H1 (cell line): ENCODE results near the gene ZXDC. TPM values are rescaled to one million over a fixed set of nuclear protein-coding genes. Genes with fewer than 3 reads are reported as not detected.

ENCODE experiments used
- CTCF ChIA-PET: fragments of 300-600 bp; sonication (Branson Sonifier 250); formaldehyde crosslinking; loops from one replicate; lab custom pipeline; 2021; ENCODE audit not compliant: partially characterized antibody; lab: Charles Lee
- POLR2A ChIA-PET: fragments of 300-600 bp; sonication (Branson Sonifier 250); formaldehyde crosslinking; loops from one replicate; lab custom pipeline; 2021; ENCODE audit warnings: inconsistent platforms; ENCODE audit not compliant: partially characterized antibody; lab: Charles Lee
- DNase-seq, 2 experiments: peaks; one replicate each; pipeline versions ENCODE4 v3.0.0 to v3.0.0-alpha.2; 2010 to 2022; ENCODE audit warnings: low spot score in 2 of 2, low read depth in 1 of 2, mixed read lengths in 1 of 2
- FAIRE-seq: peaks from 2 replicates; lab custom pipeline; 2011; peaks lifted over from hg19 to GRCh38; lab: Jason Lieb, UNC
- H2AFZ ChIP-seq: 2 replicates; pipeline ENCODE4 v1.8.1; 2012; ENCODE audit warnings: low read length, inconsistent platforms
- H2AK5ac ChIP-seq: 2 replicates; pipeline ENCODE4 v1.6.1; 2013; ENCODE audit warnings: low read depth, low read length
- H2BK120ac ChIP-seq: replicated peaks from 2 replicates; pipeline ENCODE3; 2013; ENCODE audit warnings: low read depth, low read length, inconsistent platforms
- H2BK12ac ChIP-seq: 2 replicates; pipeline ENCODE4 v1.6.1; 2013; ENCODE audit warnings: low read depth, low read length
- H2BK15ac ChIP-seq: 2 replicates; pipeline ENCODE4 v1.6.1; 2013; ENCODE audit warnings: low read length
- H2BK20ac ChIP-seq: 2 replicates; pipeline ENCODE4 v1.6.1; 2013; ENCODE audit warnings: low read length
- H2BK5ac ChIP-seq: 2 replicates; pipeline ENCODE4 v1.6.1; 2013; ENCODE audit warnings: low read depth, low read length
- H3K14ac ChIP-seq: 2 replicates; pipeline ENCODE4 v1.6.1; 2013; ENCODE audit warnings: inconsistent platforms; ENCODE audit not compliant: insufficient read length
- H3K18ac ChIP-seq: 2 replicates; pipeline ENCODE4 v1.6.1; 2013; ENCODE audit warnings: low read length; ENCODE audit errors: extremely low read depth
- H3K23ac ChIP-seq: 2 replicates; pipeline ENCODE4 v1.6.1; 2013; ENCODE audit warnings: inconsistent platforms; ENCODE audit not compliant: insufficient read length
- H3K23me2 ChIP-seq: 2 replicates; pipeline ENCODE4 v1.6.1; 2013; ENCODE audit warnings: low read depth, low read length
- H3K27ac ChIP-seq: 2 replicates; pipeline ENCODE4 v1.6.1; 2011; ENCODE audit warnings: low read depth, low read length, inconsistent platforms
- H3K27me3 ChIP-seq, 4 experiments: replicated peaks in 1 of 4; 1 replicate in 1 of 4; 2 replicates in 3 of 4; pipeline versions ENCODE4 v1.6.1 to v1.8.1; 2011 to 2013; ENCODE audit warnings: low read length in 3 of 4, mild to moderate bottlenecking in 3 of 4, inconsistent platforms in 2 of 4, mixed read lengths in 2 of 4, moderate library complexity in 1 of 4; ENCODE audit not compliant: control insufficient read depth in 3 of 4, insufficient read depth in 3 of 4; ENCODE audit errors: extremely low read depth in 1 of 4
- H3K36me3 ChIP-seq, 4 experiments: 2 replicates each; pipeline versions ENCODE4 v1.6.1 to v1.8.1; 2011 to 2013; ENCODE audit warnings: mild to moderate bottlenecking in 4 of 4, low read length in 3 of 4, moderate library complexity in 2 of 4, control low read depth in 1 of 4, inconsistent platforms in 1 of 4; ENCODE audit not compliant: insufficient read depth in 4 of 4, control insufficient read depth in 2 of 4
- H3K4ac ChIP-seq: replicated peaks from 2 replicates; pipeline ENCODE3; 2013; ENCODE audit warnings: low read length, low read depth, mixed read lengths, inconsistent platforms; ENCODE audit not compliant: insufficient read length
- H3K4me1 ChIP-seq, 4 experiments: replicated peaks in 1 of 4; 1 replicate in 1 of 4; 2 replicates in 3 of 4; pipeline versions ENCODE4 v1.6.1 to v1.8.1; 2011 to 2013; ENCODE audit warnings: low read length in 3 of 4, inconsistent platforms in 2 of 4, mixed read lengths in 1 of 4; ENCODE audit not compliant: insufficient read depth in 4 of 4, control insufficient read depth in 3 of 4
- H3K4me2 ChIP-seq, 2 experiments: 2 replicates each; pipeline versions ENCODE4 v1.6.1 to v1.8.1; 2011 to 2013; ENCODE audit warnings: low read depth in 2 of 2, low read length in 2 of 2, control low read depth in 1 of 2, inconsistent platforms in 1 of 2, mild to moderate bottlenecking in 1 of 2; ENCODE audit not compliant: insufficient read depth in 1 of 2
- H3K4me3 ChIP-seq, 4 experiments: fragments of 200-600, 300-600 bp in 1 of 4; sonication (generic), shearing (Covaris generic), sonication (Bioruptor Twin) in 1 of 4; 2 replicates each; pipeline versions ENCODE4 v1.5.1 to v1.8.1; 2011 to 2016; ENCODE audit warnings: low read length in 4 of 4, low read depth in 3 of 4, control low read depth in 2 of 4, inconsistent platforms in 2 of 4, mild to moderate bottlenecking in 2 of 4, mixed read lengths in 1 of 4, moderate library complexity in 1 of 4; ENCODE audit not compliant: insufficient read depth in 2 of 4; ENCODE audit errors: extremely low read depth in 1 of 4
- H3K56ac ChIP-seq: replicated peaks from 2 replicates; pipeline ENCODE3; 2013; ENCODE audit warnings: low read depth, mild to moderate bottlenecking, mixed read lengths, low read length, inconsistent platforms; ENCODE audit not compliant: insufficient read length
- H3K79me1 ChIP-seq: 2 replicates; pipeline ENCODE4 v1.6.1; 2013; ENCODE audit warnings: low read depth, low read length, control low read depth
- H3K79me2 ChIP-seq, 2 experiments: 2 replicates each; pipeline versions ENCODE4 v1.6.1 to v1.8.1; 2012 to 2013; ENCODE audit warnings: low read length in 2 of 2, mild to moderate bottlenecking in 2 of 2, inconsistent platforms in 1 of 2; ENCODE audit not compliant: insufficient read depth in 2 of 2, control insufficient read depth in 1 of 2
- H3K9ac ChIP-seq, 4 experiments: replicated peaks in 1 of 4; 1 replicate in 1 of 4; 2 replicates in 3 of 4; pipeline versions ENCODE4 v1.6.1 to v1.8.1; 2011 to 2013; ENCODE audit warnings: low read depth in 3 of 4, low read length in 3 of 4, control low read depth in 2 of 4, mild to moderate bottlenecking in 2 of 4, moderate library complexity in 2 of 4, inconsistent platforms in 1 of 4; ENCODE audit errors: extremely low read depth in 1 of 4
- H3K9me3 ChIP-seq, 2 experiments: 2 replicates each; pipeline versions ENCODE4 v1.6.1 to v1.8.1; 2012 to 2013; ENCODE audit warnings: mild to moderate bottlenecking in 2 of 2, moderate library complexity in 2 of 2, control low read depth in 1 of 2, inconsistent platforms in 1 of 2, low read depth in 1 of 2, low read length in 1 of 2, mixed read lengths in 1 of 2; ENCODE audit not compliant: insufficient read depth in 2 of 2
- H4K20me1 ChIP-seq, 2 experiments: replicated peaks in 1 of 2; 2 replicates each; pipeline versions ENCODE3 to v1.8.1; 2011 to 2013; ENCODE audit warnings: inconsistent platforms in 2 of 2, low read length in 2 of 2, mild to moderate bottlenecking in 1 of 2; ENCODE audit not compliant: insufficient read depth in 2 of 2, control insufficient read depth in 1 of 2
- H4K5ac ChIP-seq: 2 replicates; pipeline ENCODE4 v1.6.1; 2013; ENCODE audit warnings: low read length, low read depth, mixed read lengths, inconsistent platforms; ENCODE audit not compliant: insufficient read length
- H4K8ac ChIP-seq: 2 replicates; pipeline ENCODE4 v1.8.0; 2013; ENCODE audit warnings: mild to moderate bottlenecking, moderate library complexity, low read length, inconsistent platforms; ENCODE audit not compliant: insufficient read depth; ENCODE audit errors: extremely low read depth
- H4K91ac ChIP-seq: replicated peaks from 2 replicates; pipeline ENCODE3; 2013; ENCODE audit warnings: low read length, mixed read lengths, inconsistent platforms; ENCODE audit not compliant: insufficient read length
- CBX5 ChIP-seq: fragments of 300-800, 300-1000 bp; sonication (generic); IDR thresholded peaks from 2 replicates; pipeline ENCODE4 v1.7.1; 2016; ENCODE audit warnings: antibody characterized with exemption, low read length, low read depth
- CEBPB ChIP-seq: IDR thresholded peaks from 2 replicates; pipeline ENCODE4 v1.6.1; 2012; ENCODE audit warnings: low read depth, low read length
- CHD1 ChIP-seq: IDR thresholded peaks from 2 replicates; pipeline ENCODE4 v1.6.1; 2012; ENCODE audit warnings: low read depth, low read length, improper control_type of control experiment
- CTCF ChIP-seq, 3 experiments: IDR thresholded peaks; 1 replicate in 2 of 3; 2 replicates in 1 of 3; pipeline versions ENCODE4 v1.5.1 to v1.6.1; 2011; ENCODE audit warnings: low read length in 3 of 3, mild to moderate bottlenecking in 3 of 3, inconsistent platforms in 2 of 3, low read depth in 1 of 3, moderate library complexity in 1 of 3; ENCODE audit not compliant: insufficient read depth in 1 of 3; ENCODE audit errors: control extremely low read depth in 1 of 3
- NRF1 ChIP-seq: IDR thresholded peaks from 2 replicates; pipeline ENCODE4 v1.6.1; 2011; ENCODE audit warnings: mild to moderate bottlenecking, low read depth, low read length, improper control_type of control experiment
- POLR2A ChIP-seq, 2 experiments: IDR thresholded peaks; 1 replicate in 1 of 2; 2 replicates in 1 of 2; pipeline ENCODE4 v1.6.1; 2011; ENCODE audit warnings: low read depth in 2 of 2, low read length in 2 of 2, mild to moderate bottlenecking in 2 of 2; ENCODE audit errors: control extremely low read depth in 1 of 2
- RAD21 ChIP-seq, 2 experiments: IDR thresholded peaks in 1 of 2; conservative IDR thresholded peaks in 1 of 2; 2 replicates each; pipeline ENCODE4 v1.6.1; 2011; ENCODE audit warnings: low read depth in 2 of 2, low read length in 2 of 2, improper control_type of control experiment in 1 of 2, inconsistent platforms in 1 of 2, mild to moderate bottlenecking in 1 of 2, moderate library complexity in 1 of 2
- SP1 ChIP-seq: IDR thresholded peaks from 2 replicates; pipeline ENCODE4 v1.6.1; 2011; ENCODE audit warnings: low read depth, low read length
- TCF12 ChIP-seq: IDR thresholded peaks from 2 replicates; pipeline ENCODE4 v1.6.1; 2011; ENCODE audit warnings: low read depth, mild to moderate bottlenecking, low read length
- ZNF274 ChIP-seq: IDR thresholded peaks from 2 replicates; pipeline ENCODE4 v1.7.0; 2012; ENCODE audit warnings: low read length, borderline replicate concordance; ENCODE audit errors: extremely low read depth
- WGBS, 2 experiments: shearing (Covaris generic) in 1 of 2; methylation state at CpG; one replicate each; pipeline versions ENCODE4 v1.1.6 to v1.1.7; 2013 to 2015; ENCODE audit warnings: low lambda C conversion rate in 2 of 2, mixed read lengths in 2 of 2, inconsistent platforms in 1 of 2, low coverage in 1 of 2, missing lambda C conversion rate in 1 of 2; ENCODE audit not compliant: insufficient replicate concordance in 2 of 2, insufficient coverage in 1 of 2, insufficient read length in 1 of 2; ENCODE audit errors: extremely low coverage in 1 of 2, missing lambda C conversion rate in 1 of 2; 5-methylcytosine and 5-hydroxymethylcytosine counted together
- polyA plus RNA-seq, 7 experiments: library from polyadenylated mRNA; depleted of rRNA in 3 of 7; stranded (reverse) in 5 of 7; unstranded in 2 of 7; fragments of >200 nt in 5 of 7; fragments of 200-250 nt in 2 of 7; gene quantifications; 1 replicate in 5 of 7; 2 replicates in 1 of 7; 4 replicates in 1 of 7; pipeline versions ENCODE4 v1.2.1 to v1.2.3, GENCODE V29; 2011 to 2013; ENCODE audit warnings: missing spikeins in 2 of 7, mixed read lengths in 2 of 7
- total RNA-seq: library from RNA; stranded (reverse); fragmentation: NEBNext Ultra II Directional; extraction: Animal tissue kit (Norgen Biotek cat#: 25700); gene quantifications from 2 replicates; pipeline ENCODE4 v1.2.1, GENCODE V29; 2021

ZXDC gene
- total and polyA plus RNA-seq, 2 of the 8 experiments (the other 6 are each of a cell fraction or from before 2014, with no cell fraction given): 12.7 to 24.3 TPM

- no peak overlapping the region for H2BK120ac ChIP-seq
- H3K18ac ChIP-seq: no peak overlapping the region
- no peak overlapping the region for H3K23ac ChIP-seq
- no peak overlapping the region for H2BK15ac ChIP-seq
- CTCF ChIA-PET: interaction anchor here (0.5 to 2.7 kb wide), 9 partner anchors 9 to 94 kb away, joined by 3 to 8 read pairs (median 4); no protein-coding TSS in a partner anchor
- WGBS, 2 experiments: 91% methylated on average over 11 of the region's 13 CpGs; no CpG with 5 or more reads in 1 of the 2 experiments
- H2BK20ac ChIP-seq: no peak overlapping the region
- 0 out of 2 replicates have a peak, but pooled peaks cover 2% of the 10 kb centered on the region for H3K23me2 ChIP-seq
- no peak overlapping the region for H3K27ac ChIP-seq
- no peaks in the 10 kb centered on the region for H3K27me3 ChIP-seq
- peaks cover 0 to 10% (median 5%) of the 10 kb centered on the region in 4 experiments; a peak in 4 of 7 replicates for H3K4me1 ChIP-seq
- no peak overlapping the region for H3K4me3 ChIP-seq
- H3K9ac ChIP-seq: no peak overlapping the region
- H2AK5ac ChIP-seq: no peak overlapping the region
- H4K8ac ChIP-seq: no peak overlapping the region
- no peak overlapping the region for H2AFZ ChIP-seq
- H2BK12ac ChIP-seq: no peak overlapping the region
- no peaks in the 10 kb centered on the region for H3K9me3 ChIP-seq
- H3K79me2 ChIP-seq: no peaks in the 10 kb centered on the region; a peak in 1 of 4 replicates
- H3K79me1 ChIP-seq: peaks cover 3% of the 10 kb centered on the region; the same call in 1 of the 2 replicates
- H3K4me2 ChIP-seq: no peak overlapping the region
- H3K4ac ChIP-seq: no peak overlapping the region
- POLR2A ChIA-PET: interaction anchor here (1.0 to 1.6 kb wide), 3 partner anchors 12 to 30 kb away, joined by 4 to 7 read pairs (median 4); no protein-coding TSS in a partner anchor
- peaks cover 4 to 6% of the 10 kb centered on the region in 2 experiments for H4K20me1 ChIP-seq
- H3K14ac ChIP-seq: no peak overlapping the region
- no peak for DNase-seq
- no peak for FAIRE-seq
- H3K56ac ChIP-seq: no peak overlapping the region
- H4K5ac ChIP-seq: no peak overlapping the region
- H3K36me3 ChIP-seq: peaks cover 0 to 4% (median 0%) of the 10 kb centered on the region in 4 experiments; a peak in 2 of 8 replicates
- no peak overlapping the region for H4K91ac ChIP-seq
- H2BK5ac ChIP-seq: no peak overlapping the region
- TF ChIP-seq CBX5 (no peak), ZNF274 (no peak), SP1 (no peak), TCF12 (no peak), POLR2A (IDR thresholded peaks at IDR 0.05; ENCODE audit: control extremely low read depth in 1 of 2, low read depth in 2 of 2, low read length in 2 of 2) (no peak), NRF1 (no peak), RAD21 (IDR thresholded peaks at IDR 0.05 in 1 of 2, conservative IDR thresholded peaks at IDR 0.05 in 1 of 2; ENCODE audit: low read depth in 2 of 2, low read length in 2 of 2) (no peak), CHD1 (no peak), CEBPB (no peak), CTCF (IDR thresholded peaks at IDR 0.05; ENCODE audit: control extremely low read depth in 1 of 3, insufficient read depth in 1 of 3, low read depth in 1 of 3, low read length in 3 of 3) (no peak)
Measured at GRCh38 chr3:126442094-126442855, 33.4 kb downstream of the ZXDC start.
